Lower leg skin (tissue), 4 donors: Measurements from ENCODE around the gene RNF5. TPM values are rescaled to one million over a fixed set of nuclear protein-coding genes. Genes with fewer than 3 reads are reported as not detected.

Experiments used
- DNase-seq, 2 donors: peaks; one replicate each; pipeline ENCODE4 v3.0.0-alpha.2; 2019; ENCODE audit warnings: low spot score in 2 of 2
- H3K4me3 ChIP-seq: fragments of 200-600 bp; sonication (generic); 2 replicates; pipeline ENCODE4 v1.5.1; 2017; ENCODE audit warnings: mild to moderate bottlenecking, low read depth; ENCODE audit not compliant: poor library complexity, severe bottlenecking
- POLR2A ChIP-seq, 2 donors: fragments of 450-650 bp; IDR thresholded peaks; one replicate each; pipeline ENCODE4 v1.6.1; 2016 to 2017; ENCODE audit warnings: antibody characterized with exemption in 2 of 2, mild to moderate bottlenecking in 1 of 2, moderate library complexity in 1 of 2
- WGBS, 2 donors: methylation state at CpG; one replicate each; pipeline ENCODE4 v1.1.5; 2018; 5-methylcytosine and 5-hydroxymethylcytosine counted together
- intact Hi-C: fragments of 100-400 bp; cut with DNase I; formaldehyde crosslinking; loops from one replicate; pipeline ENCODE4 v1.15.0; 2023; ENCODE audit warnings: low total_unique reads
- total RNA-seq, 4 donors: library from RNA; depleted of rRNA; stranded (reverse); fragments of >200 nt; gene quantifications; one replicate each; pipeline ENCODE4 v1.1.0, GENCODE V29; 2016
- TF ChIP-seq, protein P1 (sequence below), 3 donors: fragments of 450-650 bp; IDR thresholded peaks; one replicate each; pipeline ENCODE4 v1.5.1; 2016; ENCODE audit warnings: antibody characterized with exemption in 3 of 3, mild to moderate bottlenecking in 3 of 3, moderate library complexity in 2 of 3

Gene RNF5
- total RNA-seq, 4 donors from 2014 or later: 52.4 to 75.3 (median 56.8) TPM

DNA sequence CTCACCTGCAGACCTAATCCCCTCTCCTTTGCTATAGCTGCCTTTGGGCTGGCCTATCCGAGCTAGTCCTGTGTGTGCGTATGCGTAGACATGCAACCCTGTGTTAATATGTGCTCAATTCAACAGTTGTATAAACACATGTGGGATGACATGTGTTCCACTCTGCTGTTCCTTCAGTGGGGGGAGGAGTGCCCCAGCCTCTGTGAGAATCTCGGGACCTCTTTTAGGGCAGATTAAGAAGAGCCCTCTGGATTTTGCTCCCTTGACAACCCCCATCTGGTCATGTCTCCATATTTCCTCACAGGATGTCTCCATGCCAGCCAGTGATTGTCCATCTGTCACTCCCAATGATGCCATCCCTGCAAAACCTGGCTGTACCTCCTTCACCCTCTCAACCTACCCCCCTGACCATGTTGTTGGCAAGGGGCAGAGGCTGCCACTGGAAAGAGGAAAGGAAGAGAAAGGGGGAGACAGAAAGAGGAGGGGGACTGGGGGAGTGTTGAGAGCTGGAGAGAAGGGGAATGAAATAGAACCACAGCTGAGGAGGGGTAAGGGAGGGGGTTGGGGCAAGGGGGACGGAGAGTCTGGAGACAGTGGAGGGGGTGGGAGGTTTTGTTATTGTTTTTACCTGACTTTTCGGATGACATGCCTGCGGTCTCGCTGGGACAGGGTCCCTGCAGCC lies 26.9 kb upstream of the RNF5 start:
- DNase-seq: no peak
- no peak for TF ChIP-seq POLR2A (IDR thresholded peaks at IDR 0.05)
- TF ChIP-seq, protein P1, sequence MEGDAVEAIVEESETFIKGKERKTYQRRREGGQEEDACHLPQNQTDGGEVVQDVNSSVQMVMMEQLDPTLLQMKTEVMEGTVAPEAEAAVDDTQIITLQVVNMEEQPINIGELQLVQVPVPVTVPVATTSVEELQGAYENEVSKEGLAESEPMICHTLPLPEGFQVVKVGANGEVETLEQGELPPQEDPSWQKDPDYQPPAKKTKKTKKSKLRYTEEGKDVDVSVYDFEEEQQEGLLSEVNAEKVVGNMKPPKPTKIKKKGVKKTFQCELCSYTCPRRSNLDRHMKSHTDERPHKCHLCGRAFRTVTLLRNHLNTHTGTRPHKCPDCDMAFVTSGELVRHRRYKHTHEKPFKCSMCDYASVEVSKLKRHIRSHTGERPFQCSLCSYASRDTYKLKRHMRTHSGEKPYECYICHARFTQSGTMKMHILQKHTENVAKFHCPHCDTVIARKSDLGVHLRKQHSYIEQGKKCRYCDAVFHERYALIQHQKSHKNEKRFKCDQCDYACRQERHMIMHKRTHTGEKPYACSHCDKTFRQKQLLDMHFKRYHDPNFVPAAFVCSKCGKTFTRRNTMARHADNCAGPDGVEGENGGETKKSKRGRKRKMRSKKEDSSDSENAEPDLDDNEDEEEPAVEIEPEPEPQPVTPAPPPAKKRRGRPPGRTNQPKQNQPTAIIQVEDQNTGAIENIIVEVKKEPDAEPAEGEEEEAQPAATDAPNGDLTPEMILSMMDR (IDR thresholded peaks at IDR 0.05): no peak
- intact Hi-C loops: no loop called here
- 42 to 46% methylated on average over 8 of the region's 8 CpGs for WGBS, 2 donors
- H3K4me3 ChIP-seq: no peak overlapping the region

DNA sequence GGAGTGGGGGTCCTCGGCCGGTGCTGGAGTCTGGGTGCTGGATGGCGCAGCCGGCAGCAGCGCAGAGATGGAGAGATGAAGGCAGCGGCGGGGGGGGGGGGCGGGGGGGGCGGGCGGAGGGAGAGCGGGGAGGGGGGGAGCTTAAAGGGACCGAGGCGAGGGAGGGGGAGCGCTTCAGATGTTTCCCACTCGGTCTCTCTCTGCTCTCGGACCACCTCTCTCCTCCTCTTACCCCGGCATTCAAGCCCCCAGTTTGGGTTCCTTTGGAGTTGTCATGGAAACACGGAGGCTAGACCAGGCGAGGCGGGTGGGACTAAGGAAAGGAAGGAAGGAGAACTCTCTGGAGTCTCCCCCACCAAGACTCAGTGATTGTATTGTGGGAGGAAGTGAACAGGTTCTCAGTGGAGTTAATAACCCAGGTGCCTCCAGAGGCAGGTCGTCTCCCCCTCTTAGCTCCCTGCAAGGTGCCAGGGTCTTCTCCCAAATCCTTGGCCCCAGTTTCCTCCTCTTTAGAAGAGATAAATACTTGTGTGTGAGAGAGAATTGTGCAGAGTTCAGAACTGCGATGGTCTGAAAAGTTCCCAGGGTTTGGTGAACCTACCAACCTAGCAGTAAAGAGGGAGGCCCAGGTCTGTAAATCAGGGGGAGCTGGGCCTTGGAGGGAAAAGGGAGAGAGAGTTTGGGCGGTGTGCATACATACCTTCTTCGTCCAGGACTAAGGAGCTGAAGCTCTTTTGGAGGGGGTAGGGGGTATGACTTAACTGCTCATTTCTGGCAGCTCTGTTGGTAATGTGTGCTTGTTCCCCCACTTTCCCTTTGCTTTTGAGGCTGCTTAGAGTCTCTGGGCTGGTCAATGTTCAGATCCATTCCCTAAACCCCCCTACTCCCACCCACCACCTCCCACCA lies 26.1 kb upstream of the RNF5 start, which contains the start of gene PRRT1:
PRRT1 (minus strand) TSS at position 77 of the 906 bp plus-strand sequence. CDS start 112 bp downstream, outside the sequence.
- intact Hi-C loops: no loop called here
- TF ChIP-seq, protein P1 (IDR thresholded peaks at IDR 0.05): no peak
- no peak for TF ChIP-seq POLR2A (IDR thresholded peaks at IDR 0.05)
- DNase-seq: no peak
- no peak within 1 kb of the TSS for H3K4me3 ChIP-seq
- WGBS, 2 donors: 23 to 24% methylated on average over 20 to 22 of the region's 24 CpGs

DNA sequence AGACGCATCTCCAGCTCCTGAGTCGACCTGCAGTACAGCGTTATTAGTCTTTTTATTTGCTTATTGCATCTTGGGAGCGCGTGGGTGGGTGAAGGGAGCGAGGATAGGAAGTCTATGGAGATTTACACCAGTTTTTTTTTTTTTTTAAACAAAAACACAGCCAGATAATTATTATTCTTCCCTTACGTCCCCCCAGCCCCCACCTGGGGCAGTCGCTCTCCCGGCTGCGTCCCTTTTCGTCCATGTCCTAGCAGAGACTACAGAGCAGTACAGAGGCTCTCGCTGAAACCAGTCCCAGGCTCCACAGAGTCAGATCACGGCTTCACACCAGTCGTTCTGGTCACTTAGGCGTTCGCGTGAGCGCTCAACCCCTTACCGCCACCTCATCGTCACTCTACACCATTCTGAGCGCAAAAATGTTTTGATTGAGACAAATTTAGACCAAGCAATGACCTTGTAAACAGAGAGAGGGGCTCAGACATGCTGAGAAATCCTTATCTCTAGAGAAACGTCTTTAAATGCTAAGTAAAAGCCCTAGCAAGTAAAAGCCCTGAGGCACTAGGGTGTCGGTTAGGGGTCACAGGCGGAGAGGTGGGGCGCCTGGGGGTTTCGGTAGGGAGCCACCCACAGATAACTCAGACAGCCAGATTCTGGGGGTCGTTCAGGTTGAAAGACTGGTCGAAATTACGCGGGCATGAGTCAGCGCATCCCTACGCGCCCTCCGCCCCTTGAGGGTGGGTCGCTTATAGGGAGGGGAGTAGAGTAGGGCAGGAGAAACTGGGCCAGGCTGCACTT lies 25.2 kb upstream of the RNF5 start:
- peak overlapping the region; percentile 76 for H3K4me3 ChIP-seq
- peak in 1 of 2 donors; percentile 26 for DNase-seq
- intact Hi-C loops: no loop called here
- TF ChIP-seq, protein P1 (IDR thresholded peaks at IDR 0.05): no peak
- TF ChIP-seq POLR2A (IDR thresholded peaks at IDR 0.05): no peak
- 18 to 25% methylated on average over 35 of the region's 35 CpGs for WGBS, 2 donors

DNA sequence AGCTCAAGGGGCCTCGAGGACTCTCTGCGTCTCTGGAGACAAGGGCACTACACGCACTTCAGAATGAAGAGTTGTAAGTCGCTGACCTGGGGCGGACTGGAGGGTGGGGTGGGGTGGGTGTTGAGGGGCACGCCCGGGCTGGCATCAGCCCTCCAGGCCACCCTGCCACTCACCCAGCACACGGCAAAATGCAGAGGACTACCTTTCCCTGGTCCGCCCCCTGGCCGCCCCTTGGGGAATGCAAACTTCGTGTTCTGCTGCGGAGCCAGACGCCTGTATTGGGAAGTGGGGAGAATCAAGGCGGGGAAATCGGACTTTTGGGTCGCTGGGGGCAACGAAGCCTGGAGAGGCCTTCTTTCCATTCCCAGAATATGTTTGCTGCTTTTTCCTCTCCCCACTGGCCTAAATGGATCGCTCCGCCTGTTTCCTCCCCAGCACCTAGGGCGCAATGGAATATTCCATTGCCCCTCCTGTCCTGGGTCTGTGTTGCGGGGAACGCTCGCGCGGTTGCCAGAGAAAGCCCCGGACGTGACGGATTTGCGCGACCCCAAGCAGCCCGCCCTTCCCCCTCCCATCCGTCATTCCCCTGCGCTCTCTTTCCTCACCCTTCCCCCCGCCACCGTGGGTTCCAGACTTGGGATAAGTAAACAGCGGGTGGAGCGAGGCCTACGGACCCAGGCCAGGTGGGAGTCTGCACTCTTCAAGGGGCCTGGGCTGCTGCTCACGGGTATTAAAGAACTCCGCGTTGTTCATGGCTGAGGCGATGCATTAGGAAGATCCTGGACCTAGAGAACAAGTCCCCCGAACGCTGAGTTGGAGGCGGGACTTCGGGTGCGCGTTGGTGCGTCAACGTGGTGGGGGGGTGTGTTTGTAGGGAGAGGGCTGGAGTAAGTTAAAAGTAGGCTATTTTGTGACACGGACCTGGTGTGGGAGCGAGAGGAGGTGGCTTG lies 24.4 kb upstream of the RNF5 start, which contains the start of gene PPT2:
PPT2 (plus strand) TSS at position 578 of the 950 bp plus-strand sequence. CDS start 454 bp downstream, outside the sequence.
- 1% methylated on average over 50 to 52 of the region's 52 CpGs for WGBS, 2 donors
- peak within 1 kb of the TSS; percentile 76 for H3K4me3 ChIP-seq
- DNase-seq: peak; percentile 88 to 98
- TF ChIP-seq, protein P1 (IDR thresholded peaks at IDR 0.05): no peak
- TF ChIP-seq POLR2A (IDR thresholded peaks at IDR 0.05): no peak
- intact Hi-C loops: no loop called here
